ENCODE measurements around the gene DLG2.

Gene DLG2

GRCh38 chr11:85664615-85665481 lies 37.7 kb upstream of the DLG2 start, which contains the start of gene CREBZF:
TSS of gene CREBZF (minus strand) at chr11:85665129. CDS start at chr11:85664875, 254 bp downstream.
- H3K9ac ChIP-seq (ENCODE audit: low read length) = peak within 1 kb of the TSS; percentile 96
- no peaks in the 10 kb centered on the region for H3K9me2 ChIP-seq (replicated peaks; ENCODE audit: insufficient read depth, low read length)
- H2AFZ ChIP-seq (ENCODE audit: low read length) = peak within 1 kb of the TSS; percentile 89
- peak; percentile 96 for DNase-seq
- H3F3A ChIP-seq (ENCODE audit: insufficient read depth, low read length) = peaks cover 11% of the 10 kb centered on the region; the same call in 1 of the 2 replicates
- H3K36me3 ChIP-seq (replicated peaks; ENCODE audit: insufficient read depth, low read length) = peaks cover 11% of the 10 kb centered on the region; the same call in 1 of the 2 replicates
- H3K27ac ChIP-seq (ENCODE audit: low read length) = peak within 1 kb of the TSS; percentile 91
- H3K4me1 ChIP-seq (ENCODE audit: low read length) = peaks cover 17% of the 10 kb centered on the region
- H3K4me2 ChIP-seq (ENCODE audit: low read depth, low read length) = peak within 1 kb of the TSS; percentile 89
- TF ChIP-seq CTCF (IDR thresholded peaks at IDR 0.05; ENCODE audit: low read length) = no peak
- TF ChIP-seq EZH2 (optimal IDR thresholded peaks at IDR 0.05; ENCODE audit: low read depth, low read length) = no peak
- TF ChIP-seq EZH2phosphoT487 (IDR thresholded peaks at IDR 0.05; ENCODE audit: low read length) = no peak
- peak within 1 kb of the TSS; percentile 97 for H3K4me3 ChIP-seq (ENCODE audit: low read length)
- H3K79me2 ChIP-seq (ENCODE audit: low read length) = peaks cover 50% of the 10 kb centered on the region
- H4K20me1 ChIP-seq (ENCODE audit: insufficient read depth, low read length) = peaks cover 32% of the 10 kb centered on the region
- no peaks in the 10 kb centered on the region for H3K9me3 ChIP-seq (replicated peaks; ENCODE audit: insufficient read depth, low read length)
- H3K27me3 ChIP-seq (replicated peaks; ENCODE audit: insufficient read depth, low read length) = no peaks in the 10 kb centered on the region

- peak overlapping the region; percentile 44 for H2AFZ ChIP-seq (ENCODE audit: low read length)
These were observed 36.8 kb upstream of the DLG2 start for GRCh38 chr11:85663753-85664614.

More at GRCh38 chr11:85663753-85664614, 36.8 kb upstream of the DLG2 start:
- H3K36me3 ChIP-seq (replicated peaks; ENCODE audit: insufficient read depth, low read length) = peaks cover 12% of the 10 kb centered on the region; the same call in 1 of the 2 replicates
- peak overlapping the region; percentile 97 for H3K4me3 ChIP-seq (ENCODE audit: low read length)
- TF ChIP-seq CTCF (IDR thresholded peaks at IDR 0.05; ENCODE audit: low read length) = peak; percentile 54
- TF ChIP-seq EZH2 (optimal IDR thresholded peaks at IDR 0.05; ENCODE audit: low read depth, low read length) = no peak
- H3K4me1 ChIP-seq (ENCODE audit: low read length) = peaks cover 18% of the 10 kb centered on the region
- peaks cover 33% of the 10 kb centered on the region for H4K20me1 ChIP-seq (ENCODE audit: insufficient read depth, low read length)
- no peaks in the 10 kb centered on the region for H3K9me3 ChIP-seq (replicated peaks; ENCODE audit: insufficient read depth, low read length)
- H3K9ac ChIP-seq (ENCODE audit: low read length) = peak overlapping the region; percentile 96
- H3K27me3 ChIP-seq (replicated peaks; ENCODE audit: insufficient read depth, low read length) = no peaks in the 10 kb centered on the region
- peaks cover 11% of the 10 kb centered on the region; the same call in 1 of the 2 replicates for H3F3A ChIP-seq (ENCODE audit: insufficient read depth, low read length)
- H3K27ac ChIP-seq (ENCODE audit: low read length) = peak overlapping the region; percentile 91
- DNase-seq = peak; percentile 81
- H3K79me2 ChIP-seq (ENCODE audit: low read length) = peaks cover 58% of the 10 kb centered on the region
- peak overlapping the region; percentile 89 for H3K4me2 ChIP-seq (ENCODE audit: low read depth, low read length)
- H3K9me2 ChIP-seq (replicated peaks; ENCODE audit: insufficient read depth, low read length) = no peaks in the 10 kb centered on the region

Measured in MM.1S (cell line).